ENCODE measurements around the gene RPL13.

GRCh38 chr16:89604764-89605163 is 44.3 kb downstream of the RPL13 start:
- TF ChIP-seq HDAC2 (IDR thresholded peaks at IDR 0.05; ENCODE audit: borderline replicate concordance in 1 of 2, low read depth in 2 of 2, low read length in 2 of 2): no peak
- TF ChIP-seq CTCF (IDR thresholded peaks at IDR 0.05; ENCODE audit: control extremely low read depth in 1 of 3, insufficient read depth in 1 of 3, low read depth in 1 of 3, low read length in 3 of 3): no peak
- no peak for TF ChIP-seq BACH1 (IDR thresholded peaks at IDR 0.05; ENCODE audit: low read length)
- no peak for TF ChIP-seq YY1 (IDR thresholded peaks at IDR 0.05; ENCODE audit: low read depth, low read length)
- no peak for TF ChIP-seq RAD21 (IDR thresholded peaks at IDR 0.05 in 1 of 2, conservative IDR thresholded peaks at IDR 0.05 in 1 of 2; ENCODE audit: low read depth in 2 of 2, low read length in 2 of 2)

All from H1 (cell line).